IPS DF 4.7 (cell line): ENCODE measurements around the gene KPNA6.
"Not testable (repeated sequence)": the region's sequence is repeated elsewhere in the genome, so short reads cannot be mapped to it uniquely, and the experiment has no call there.

Experiments
- DNase-seq: peaks from one replicate; pipeline ENCODE4 v3.0.0-alpha.2; 2013; ENCODE audit warnings: low spot score; ENCODE audit errors: extremely low read depth

The KPNA6 gene

DNA sequence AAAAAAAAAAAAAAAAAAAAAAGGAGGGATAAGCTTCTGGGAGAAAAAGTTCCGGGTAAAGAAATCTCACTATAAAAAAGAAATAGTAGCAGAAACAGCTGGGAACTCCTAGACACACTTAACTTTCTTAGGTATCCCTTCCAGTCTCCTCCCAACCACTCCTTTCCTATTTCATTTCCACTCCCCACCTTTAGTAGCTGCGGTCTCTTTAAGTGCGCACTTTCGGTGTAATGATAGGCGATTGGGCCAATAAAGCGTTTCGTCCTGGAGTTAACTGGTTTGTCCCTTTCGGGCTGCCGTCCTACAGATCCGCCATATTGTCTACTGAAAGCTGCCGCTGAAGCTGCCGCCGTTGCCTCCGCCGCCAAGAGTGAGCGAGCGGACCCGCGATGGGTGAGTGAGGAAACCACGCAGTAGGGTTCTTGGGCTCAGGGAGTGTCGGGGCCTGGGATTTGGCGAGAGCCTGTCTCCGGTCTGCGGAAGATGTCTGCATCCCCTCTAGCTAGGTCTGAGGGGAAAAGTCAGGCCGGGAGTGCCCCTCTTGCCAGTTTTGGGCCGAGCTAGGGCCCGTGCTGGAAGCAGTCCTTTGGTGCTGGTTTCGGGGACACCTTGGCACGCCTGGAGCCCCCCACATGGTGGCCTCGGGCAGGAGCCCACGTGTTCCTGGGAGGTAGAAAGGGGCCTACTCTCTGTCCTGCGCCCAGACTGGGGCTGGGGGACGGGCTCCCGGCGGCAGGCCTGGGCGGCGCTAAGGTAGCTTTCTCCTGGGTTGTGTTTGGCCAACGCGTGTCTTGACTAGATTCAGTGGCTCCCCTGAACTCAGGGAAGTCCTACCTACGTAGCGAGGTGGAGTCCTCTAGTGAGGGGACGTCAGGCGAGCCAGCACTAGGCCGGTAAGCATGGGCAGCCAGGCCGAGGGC, at the start of gene KPNA6:
Gene KPNA6, plus strand, starts transcription at position 315 of the 920 bp plus-strand sequence. Its CDS starts 75 bp downstream, at position 390.
- peak; percentile 93 for DNase-seq

DNA sequence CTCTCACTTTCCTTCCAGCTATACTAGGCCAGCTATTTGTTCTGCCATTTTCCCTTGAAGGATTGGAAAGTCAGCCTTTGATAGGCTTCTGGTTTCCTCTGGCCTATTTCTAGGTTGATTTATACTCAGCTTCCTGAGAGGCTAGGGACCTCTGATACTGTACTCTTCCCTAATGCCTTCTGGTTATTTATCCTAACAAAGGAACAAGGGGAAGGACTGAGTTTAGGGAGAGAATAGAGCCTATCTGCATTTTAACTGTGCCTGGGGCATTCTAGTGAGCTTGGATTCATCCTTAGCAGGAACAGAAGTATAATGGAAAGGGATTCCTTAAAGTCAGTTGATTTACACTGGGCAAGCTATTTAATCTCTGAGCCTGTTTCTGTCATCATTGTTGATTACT, 46.9 kb upstream of the KPNA6 start:
- DNase-seq = no peak

DNA sequence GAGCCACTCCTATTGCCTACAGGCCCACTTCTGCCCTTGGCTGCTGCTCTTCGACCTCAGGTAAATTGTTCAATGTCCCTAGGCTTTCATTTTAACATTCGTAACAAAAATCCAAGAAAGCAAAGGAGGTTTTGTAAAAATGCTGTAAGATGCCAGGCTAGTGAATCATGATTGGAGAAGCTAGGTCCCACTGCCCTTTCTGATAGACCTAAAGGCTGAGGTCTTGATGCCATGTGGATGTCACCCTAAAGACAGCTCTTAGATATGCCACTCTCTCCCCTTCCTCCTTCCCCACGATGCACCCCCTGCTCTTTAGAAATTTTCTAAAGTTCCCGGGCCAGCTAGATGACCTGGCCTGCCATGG, 45.0 kb upstream of the KPNA6 start:
- DNase-seq = no peak

- DNase-seq = no peak
Measured at GRCh38 chr1:32063261-32063681, 44.6 kb upstream of the KPNA6 start.

GRCh38 chr1:32065613-32066488, 42.0 kb upstream of the KPNA6 start:
- DNase-seq = not testable (repeated sequence)

GRCh38 chr1:32066489-32066873, 41.4 kb upstream of the KPNA6 start:
- DNase-seq = no peak

DNA sequence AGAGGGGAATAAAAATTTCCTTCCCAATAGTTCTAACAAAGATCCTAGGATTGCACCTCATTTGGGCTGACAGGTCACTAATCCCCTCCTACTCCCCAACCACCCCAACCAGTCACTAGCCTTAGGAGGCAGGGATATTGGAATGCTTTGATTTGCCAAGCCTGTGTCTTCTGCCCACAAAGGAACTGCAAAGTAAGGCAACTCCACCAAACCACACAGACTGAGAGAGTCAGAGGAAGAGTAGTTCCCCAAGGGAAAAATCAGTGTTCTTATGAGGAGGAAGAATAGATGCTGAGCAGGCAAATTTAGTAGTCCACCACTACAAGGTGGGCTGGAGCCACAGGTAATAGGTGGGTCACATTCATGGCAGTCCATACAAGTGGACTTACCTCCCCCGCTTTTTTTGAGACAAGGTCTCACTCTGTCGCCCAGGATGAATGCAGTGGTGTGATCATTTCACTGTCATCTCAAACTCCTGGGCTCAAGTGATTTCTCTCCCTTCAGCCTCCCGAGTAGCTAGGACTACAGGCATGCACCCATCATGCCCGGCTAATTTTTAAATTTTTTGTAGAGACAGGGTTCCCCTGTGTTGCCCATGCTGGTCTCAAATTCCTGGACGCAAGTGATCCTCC, 38.8 kb upstream of the KPNA6 start:
- no peak for DNase-seq

DNA sequence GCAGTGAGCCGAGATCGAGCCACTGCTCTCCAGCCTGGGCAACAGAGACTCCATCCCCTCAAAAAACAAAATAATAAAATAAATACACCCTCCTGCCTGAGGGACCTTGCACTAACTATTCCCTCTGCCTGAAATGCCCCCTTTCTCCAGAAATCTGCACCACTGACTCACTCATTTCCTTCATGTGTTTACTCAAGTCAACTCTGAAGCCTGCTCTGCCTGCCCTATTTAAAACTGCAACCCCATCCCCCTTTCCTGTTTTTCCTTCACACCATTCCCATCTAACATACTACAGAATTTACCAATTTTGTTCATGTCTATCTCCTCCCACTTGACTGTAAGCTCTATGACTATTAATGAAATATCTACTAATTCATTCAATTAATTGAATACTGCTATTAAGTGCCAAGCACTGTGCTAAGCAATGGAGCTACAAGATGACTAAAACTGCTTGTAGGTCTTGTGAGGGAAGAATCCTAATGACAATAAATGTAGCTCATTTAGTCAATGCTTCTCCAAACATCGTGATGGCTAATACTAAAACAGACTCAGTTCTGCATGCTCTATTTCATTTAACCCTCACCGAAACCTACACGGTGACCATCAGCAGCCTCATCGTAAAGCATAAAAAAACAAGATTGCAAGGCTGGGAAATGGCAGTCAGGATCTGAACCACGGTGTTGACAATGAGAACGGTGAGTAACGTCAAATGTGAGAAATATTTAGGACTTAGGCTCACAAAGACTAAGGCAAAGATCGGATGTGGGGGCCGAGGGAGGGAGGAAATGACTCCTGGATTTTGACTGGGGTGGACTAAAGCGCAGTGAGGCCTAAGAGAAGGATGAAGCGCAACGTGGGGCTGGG, 35.9 kb upstream of the KPNA6 start:
- no peak for DNase-seq

DNA sequence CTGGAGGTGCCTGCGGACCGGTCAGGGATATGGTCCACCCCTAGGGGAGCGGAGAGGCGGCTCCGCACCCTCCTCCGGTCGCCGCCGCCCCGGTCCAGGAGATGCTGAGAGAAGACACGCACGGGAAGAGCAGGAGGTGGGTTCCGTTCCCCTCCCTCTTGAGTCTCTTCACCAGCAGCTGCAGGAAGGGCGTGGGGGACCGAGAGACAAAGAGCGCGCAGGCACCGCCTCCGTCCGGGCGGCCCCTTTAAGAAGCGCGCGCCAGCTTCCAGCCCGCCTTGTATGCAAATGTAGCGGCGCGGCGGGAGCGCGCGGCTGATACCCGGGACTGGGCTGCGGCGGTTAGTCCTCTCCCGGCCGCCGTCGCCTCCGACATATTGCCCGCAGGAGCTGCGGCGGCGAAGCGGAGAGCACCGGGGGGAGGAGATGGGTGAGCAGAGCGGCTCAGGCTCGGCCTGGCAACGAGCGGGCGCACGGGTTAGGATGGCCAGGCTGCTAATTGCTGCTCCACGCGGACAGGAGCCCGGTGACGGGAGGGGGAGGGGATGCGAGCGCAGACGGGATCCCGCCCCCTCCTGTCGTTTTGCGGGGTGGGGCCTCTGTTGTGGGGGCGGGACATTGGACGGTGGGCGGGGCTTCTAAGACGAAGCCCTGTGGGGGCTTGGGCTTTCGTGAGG, 35.1 kb upstream of the KPNA6 start, which contains the start of gene TMEM39B:
Gene TMEM39B, plus strand, starts transcription at position 318 of the 677 bp plus-strand sequence. Its CDS starts 109 bp downstream, at position 427.
- DNase-seq = no peak

DNA sequence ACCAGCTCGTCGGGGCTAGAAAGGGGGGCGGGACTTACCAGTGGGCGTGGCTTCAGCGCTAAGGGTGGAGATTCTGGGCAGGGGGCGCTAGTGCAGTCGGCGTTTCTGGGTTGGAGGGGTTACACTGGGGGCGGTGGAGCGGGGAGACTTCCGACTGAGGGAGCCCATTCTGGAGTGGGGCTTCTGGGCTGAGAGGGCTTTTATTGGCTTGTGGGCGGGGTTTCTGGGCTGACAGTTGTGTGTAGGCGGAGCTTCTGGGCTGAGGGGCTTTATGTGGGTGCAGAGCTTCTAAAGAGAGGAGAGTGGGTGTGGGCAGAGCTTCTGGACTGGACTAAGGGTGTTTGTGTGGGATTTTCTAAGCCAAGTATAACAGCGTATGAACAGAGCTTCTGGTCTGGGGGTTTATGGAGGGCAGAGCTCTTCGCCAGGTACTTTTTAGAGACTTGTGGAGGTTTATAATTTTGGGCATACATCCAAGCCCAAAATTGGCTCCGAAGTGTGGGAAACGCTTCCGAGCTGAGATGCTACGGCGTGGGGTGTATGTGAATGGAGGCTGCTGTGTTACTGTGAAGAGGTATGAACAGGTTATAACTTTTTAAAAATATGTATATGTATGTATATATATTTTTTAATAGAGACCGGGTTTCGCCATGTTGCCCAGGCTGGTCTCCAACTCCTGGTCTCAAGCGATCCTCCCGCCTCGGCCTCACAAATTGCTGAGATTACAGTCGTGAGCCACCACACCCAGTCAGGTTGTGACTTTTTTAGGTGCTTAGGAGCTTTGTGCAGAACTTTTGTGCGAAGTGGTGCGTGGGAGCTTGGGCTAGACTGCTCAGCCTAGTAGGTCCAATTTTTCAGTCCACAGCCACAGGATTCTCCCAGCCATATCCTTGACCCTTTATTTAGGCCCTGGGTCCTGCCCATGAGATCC, 34.3 kb upstream of the KPNA6 start:
- peak; percentile 84 for DNase-seq

DNA sequence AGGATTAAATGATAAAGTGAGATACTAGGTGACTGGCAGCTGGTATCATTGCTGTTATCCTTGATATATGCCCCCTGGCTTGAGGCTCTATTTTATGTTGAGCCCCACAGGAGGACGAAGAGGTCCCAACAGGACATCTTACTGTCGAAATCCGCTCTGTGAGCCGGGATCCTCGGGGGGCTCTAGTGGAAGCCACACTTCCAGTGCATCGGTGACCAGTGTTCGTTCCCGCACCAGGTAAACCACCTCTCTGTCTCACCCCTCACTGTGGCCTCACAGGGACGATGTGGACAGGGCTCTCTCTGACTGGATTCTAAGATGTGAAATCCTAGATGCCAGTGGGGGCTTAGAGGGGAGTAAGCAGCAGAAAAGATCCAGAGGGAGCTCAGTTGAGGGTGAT, 33.0 kb upstream of the KPNA6 start:
- DNase-seq = no peak

GRCh38 chr1:32077451-32077850, 30.4 kb upstream of the KPNA6 start:
- DNase-seq = no peak

- DNase-seq = no peak
Measured at GRCh38 chr1:32082022-32082421, 25.8 kb upstream of the KPNA6 start.

DNA sequence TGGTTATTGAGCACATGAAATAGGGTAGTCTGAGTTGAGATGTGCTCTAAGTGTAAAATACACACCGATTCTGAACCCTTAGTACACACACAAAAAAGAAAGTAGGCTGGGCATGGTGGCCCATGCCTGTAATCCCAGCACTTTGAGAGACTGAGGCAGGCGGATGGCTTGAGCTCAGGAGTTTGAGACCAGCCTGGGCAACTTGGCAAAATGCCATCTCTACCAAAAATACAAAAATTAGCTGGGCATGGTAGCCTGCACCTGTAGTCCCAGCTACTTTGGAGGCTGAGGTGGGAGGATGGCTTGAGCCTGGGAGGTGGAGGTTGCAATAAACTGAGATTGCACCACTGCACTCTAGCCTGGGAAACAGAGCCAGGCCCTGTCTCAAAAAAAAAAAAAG, 21.5 kb upstream of the KPNA6 start:
- not testable (repeated sequence) for DNase-seq

DNA sequence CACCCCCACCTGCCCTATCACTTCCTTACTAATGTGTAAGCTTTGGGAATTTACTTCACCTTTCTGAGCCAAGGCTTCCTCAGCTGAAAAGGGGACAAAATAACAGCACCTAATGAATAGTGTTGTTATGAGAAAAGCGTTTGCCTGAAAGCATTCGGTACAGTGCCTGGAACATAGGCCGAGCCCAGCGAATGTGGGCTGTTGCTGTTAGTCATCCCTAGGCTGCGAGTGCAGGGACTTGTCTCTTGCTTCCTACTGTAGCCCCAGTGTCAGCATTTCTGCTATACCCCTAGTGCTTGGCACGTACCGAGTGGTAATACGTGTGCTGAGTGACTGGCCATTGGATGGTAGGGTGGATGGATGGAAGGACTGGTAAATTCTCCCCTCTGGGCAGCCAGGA, 16.7 kb upstream of the KPNA6 start:
- no peak for DNase-seq

DNA sequence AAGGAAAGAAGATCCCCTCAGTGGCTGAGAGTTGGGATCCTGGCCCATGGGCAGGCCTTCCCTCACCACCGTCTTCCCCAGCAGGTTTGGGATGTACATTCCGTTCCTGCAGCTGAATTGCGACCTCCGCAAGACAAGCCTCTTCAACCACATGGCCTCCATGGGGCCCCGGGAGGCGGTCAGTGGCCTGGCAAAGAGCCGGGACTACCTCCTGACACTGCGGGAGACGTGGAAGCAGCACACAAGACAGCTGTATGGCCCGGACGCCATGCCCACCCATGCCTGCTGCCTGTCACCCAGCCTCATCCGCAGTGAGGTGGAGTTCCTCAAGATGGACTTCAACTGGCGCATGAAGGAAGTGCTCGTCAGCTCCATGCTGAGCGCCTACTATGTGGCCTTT, 16.3 kb upstream of the KPNA6 start:
- DNase-seq = no peak

- DNase-seq = no peak
Measured at GRCh38 chr1:32094746-32095521, 12.9 kb upstream of the KPNA6 start.

GRCh38 chr1:32099426-32099825, 8.4 kb upstream of the KPNA6 start:
- no peak for DNase-seq
